Neural progenitor cell (in vitro differentiated cells): ENCODE measurements around the gene NUDT1. TPM values are rescaled to one million over a fixed set of nuclear protein-coding genes. Genes with fewer than 3 reads are reported as not detected.
A peak's percentile ranks its signal among the peaks of the same experiment; 100 is the strongest.

ENCODE experiments used
- DNase-seq: peaks from one replicate; pipeline ENCODE4 v3.0.0-alpha.2; 2016; ENCODE audit warnings: low spot score
- H2AFZ ChIP-seq: fragments of 200-600 bp; sonication (generic); replicated peaks from 2 replicates; pipeline ENCODE4 v1.6.1; 2016; ENCODE audit warnings: antibody characterized with exemption
- H3F3A ChIP-seq: fragments of 200-600 bp; sonication (generic); 2 replicates; pipeline ENCODE4 v1.6.1; 2016; ENCODE audit warnings: antibody characterized with exemption, low read depth
- H3K27ac ChIP-seq: fragments of 200-600 bp; sonication (generic); 2 replicates; pipeline ENCODE4 v1.5.1; 2016; ENCODE audit warnings: mild to moderate bottlenecking
- H3K27me3 ChIP-seq: fragments of 200-600 bp; sonication (generic); 2 replicates; pipeline ENCODE4 v1.6.1; 2016; ENCODE audit warnings: mild to moderate bottlenecking, moderate library complexity
- H3K36me3 ChIP-seq: fragments of 200-600 bp; sonication (generic); 2 replicates; pipeline ENCODE4 v1.5.1; 2016
- H3K4me1 ChIP-seq: fragments of 200-600 bp; sonication (generic); 2 replicates; pipeline ENCODE4 v1.6.1; 2016; ENCODE audit warnings: mixed run types
- H3K4me2 ChIP-seq: fragments of 200-600 bp; sonication (generic); 2 replicates; pipeline ENCODE4 v1.6.1; 2016
- H3K4me3 ChIP-seq: fragments of 200-600 bp; sonication (generic); 2 replicates; pipeline ENCODE4 v1.5.1; 2016
- H3K79me2 ChIP-seq: fragments of 200-600 bp; sonication (generic); 2 replicates; pipeline ENCODE4 v1.6.1; 2016; ENCODE audit warnings: low read depth
- H3K9ac ChIP-seq: fragments of 200-600 bp; sonication (generic); 2 replicates; pipeline ENCODE4 v1.6.1; 2016
- H3K9me3 ChIP-seq: fragments of 200-600 bp; sonication (generic); 2 replicates; pipeline ENCODE4 v1.5.1; 2016; ENCODE audit warnings: low read depth
- H4K20me1 ChIP-seq: fragments of 200-600 bp; sonication (generic); 2 replicates; pipeline ENCODE4 v1.6.1; 2016; ENCODE audit warnings: low read depth
- H3K27ac Mint-ChIP-seq: 3 replicates; pipeline ENCODE4 v1.8.0; 2021; ENCODE audit warnings: mixed read lengths
- H3K27me3 Mint-ChIP-seq: 2 replicates; pipeline ENCODE4 v1.8.0; 2022; ENCODE audit warnings: low read depth, mild to moderate bottlenecking, inconsistent platforms, moderate library complexity, mixed read lengths; ENCODE audit not compliant: insufficient read depth
- H3K36me3 Mint-ChIP-seq: 3 replicates; pipeline ENCODE4 v1.8.0; 2021; ENCODE audit warnings: mixed read lengths
- H3K4me1 Mint-ChIP-seq: 3 replicates; pipeline ENCODE4 v1.8.0; 2021; ENCODE audit warnings: mixed read lengths
- H3K4me3 Mint-ChIP-seq: 3 replicates; pipeline ENCODE4 v1.8.0; 2021; ENCODE audit warnings: mild to moderate bottlenecking, moderate library complexity, mixed read lengths
- H3K9me3 Mint-ChIP-seq: 3 replicates; pipeline ENCODE4 v1.8.0; 2020; ENCODE audit warnings: mixed read lengths
- CTCF ChIP-seq: fragments of 200-600 bp; sonication (generic); IDR thresholded peaks from 2 replicates; pipeline ENCODE4 v1.5.1; 2017; ENCODE audit warnings: antibody characterized with exemption, mild to moderate bottlenecking
- EZH2 ChIP-seq: fragments of 200-600 bp; sonication (generic); IDR thresholded peaks from 2 replicates; pipeline ENCODE4 v1.6.1; 2017; ENCODE audit warnings: antibody characterized with exemption, mild to moderate bottlenecking, moderate library complexity
- EZH2phosphoT487 ChIP-seq: fragments of 200-600 bp; sonication (generic); IDR thresholded peaks from 2 replicates; pipeline ENCODE4 v1.6.1; 2017; ENCODE audit warnings: antibody characterized with exemption
- total RNA-seq: library from RNA; depleted of rRNA; stranded (reverse); fragments of >200 nt; gene quantifications from 2 replicates; pipeline ENCODE4 v1.2.3, GENCODE V29; 2015; ENCODE audit warnings: low replicate concordance

Gene NUDT1
- total RNA-seq, 1 donor from 2014 or later: 29.6 TPM

- H3K4me2 ChIP-seq: no peak overlapping the region
- H3K79me2 ChIP-seq: peaks cover 12% of the 10 kb centered on the region
- no peak overlapping the region for H3K27ac ChIP-seq
- no peak overlapping the region for H3K9ac ChIP-seq
- no peaks in the 10 kb centered on the region for H3K4me1 ChIP-seq
- no peak for DNase-seq
- Mint-ChIP-seq H3K4me3 (no peak overlapping the region), H3K27me3 (no peaks in the 10 kb centered on the region), H3K4me1 (peaks cover 2% of the 10 kb centered on the region), H3K36me3 (no peaks in the 10 kb centered on the region), H3K27ac (peak overlapping the region; percentile 87), H3K9me3 (no peaks in the 10 kb centered on the region)
- no peaks in the 10 kb centered on the region for H3K27me3 ChIP-seq
- H3K9me3 ChIP-seq: no peaks in the 10 kb centered on the region
- TF ChIP-seq CTCF: no peak
- TF ChIP-seq EZH2phosphoT487: no peak
- TF ChIP-seq EZH2: no peak
- H3F3A ChIP-seq: no peaks in the 10 kb centered on the region
- H3K4me3 ChIP-seq: no peak overlapping the region
- H2AFZ ChIP-seq: no peak overlapping the region
- no peaks in the 10 kb centered on the region for H4K20me1 ChIP-seq
- H3K36me3 ChIP-seq: no peaks in the 10 kb centered on the region
These were observed 46.5 kb downstream of the NUDT1 start for GRCh38 chr7:2288503-2288902.

GRCh38 chr7:2289111-2289586, 47.1 kb downstream of the NUDT1 start:
- Mint-ChIP-seq H3K4me3 (no peak overlapping the region), H3K36me3 (no peaks in the 10 kb centered on the region), H3K9me3 (no peaks in the 10 kb centered on the region), H3K27me3 (no peaks in the 10 kb centered on the region), H3K4me1 (peaks cover 2% of the 10 kb centered on the region), H3K27ac (no peak overlapping the region)
- TF ChIP-seq EZH2phosphoT487: no peak
- no peak for TF ChIP-seq CTCF
- no peak for TF ChIP-seq EZH2
- H3K9ac ChIP-seq: no peak overlapping the region
- H3K27ac ChIP-seq: no peak overlapping the region
- H3K27me3 ChIP-seq: no peaks in the 10 kb centered on the region
- no peaks in the 10 kb centered on the region for H3K36me3 ChIP-seq
- no peak for DNase-seq
- H3K9me3 ChIP-seq: no peaks in the 10 kb centered on the region
- peaks cover 12% of the 10 kb centered on the region for H3K79me2 ChIP-seq
- H2AFZ ChIP-seq: no peak overlapping the region
- no peak overlapping the region for H3K4me3 ChIP-seq
- no peaks in the 10 kb centered on the region for H4K20me1 ChIP-seq
- H3F3A ChIP-seq: no peaks in the 10 kb centered on the region
- no peaks in the 10 kb centered on the region for H3K4me1 ChIP-seq
- H3K4me2 ChIP-seq: no peak overlapping the region

- H3K9me3 ChIP-seq: no peaks in the 10 kb centered on the region
- no peaks in the 10 kb centered on the region for H4K20me1 ChIP-seq
- peaks cover under 1% of the 10 kb centered on the region for H3K4me1 Mint-ChIP-seq
- no peaks in the 10 kb centered on the region for H3K27me3 ChIP-seq
- H3K9ac ChIP-seq: no peak overlapping the region
- H3K27ac Mint-ChIP-seq: no peak overlapping the region
- peaks cover 12% of the 10 kb centered on the region for H3K79me2 ChIP-seq
- no peak for TF ChIP-seq CTCF
- TF ChIP-seq EZH2: no peak
- no peak for TF ChIP-seq EZH2phosphoT487
- no peak overlapping the region for H3K4me3 Mint-ChIP-seq
- no peaks in the 10 kb centered on the region for H3K36me3 ChIP-seq
- no peak for DNase-seq
- H3K4me1 ChIP-seq: no peaks in the 10 kb centered on the region
- H3K4me3 ChIP-seq: no peak overlapping the region
- no peaks in the 10 kb centered on the region for H3F3A ChIP-seq
- H3K27me3 Mint-ChIP-seq: no peaks in the 10 kb centered on the region
- no peaks in the 10 kb centered on the region for H3K9me3 Mint-ChIP-seq
- no peak overlapping the region for H2AFZ ChIP-seq
- H3K27ac ChIP-seq: no peak overlapping the region
- H3K4me2 ChIP-seq: no peak overlapping the region
- H3K36me3 Mint-ChIP-seq: no peaks in the 10 kb centered on the region
These were observed 47.6 kb downstream of the NUDT1 start for GRCh38 chr7:2289621-2290020.
